Mucosa of descending colon (tissue), 3 donors: Measurements from ENCODE around the gene KLB. TPM values are rescaled to one million over a fixed set of nuclear protein-coding genes. Genes with fewer than 3 reads are reported as not detected.

Experiments
- ATAC-seq: fragments of 200-7000 bp; cut with Tn5 transposase; one replicate; pipeline ENCODE4 v1.9.1; 2020; ENCODE audit warnings: mild to moderate bottlenecking, moderate library complexity
- DNase-seq, 3 donors: peaks; one replicate each; pipeline ENCODE4 v3.0.0-alpha.2; 2020
- H3K36me3 ChIP-seq: fragments of 200-600 bp; one replicate; pipeline ENCODE4 v1.8.0; 2021; ENCODE audit warnings: low read depth, mild to moderate bottlenecking
- H3K4me1 ChIP-seq: fragments of 200-600 bp; one replicate; pipeline ENCODE4 v1.8.0; 2021; ENCODE audit warnings: low read depth, mild to moderate bottlenecking
- H3K4me3 ChIP-seq: fragments of 200-600 bp; one replicate; pipeline ENCODE4 v1.8.0; 2021; ENCODE audit warnings: mild to moderate bottlenecking
- H3K9me3 ChIP-seq: fragments of 200-600 bp; one replicate; pipeline ENCODE4 v1.8.0; 2021; ENCODE audit warnings: mild to moderate bottlenecking
- CTCF ChIP-seq: fragments of 200-600 bp; IDR thresholded peaks from one replicate; pipeline ENCODE4 v1.8.0; 2022; ENCODE audit warnings: antibody characterized with exemption, mild to moderate bottlenecking
- intact Hi-C, 2 donors: fragments of 100-400 bp; cut with DNase I in 1 of 2; cut with micrococcal nuclease in 1 of 2; formaldehyde crosslinking; loops; one replicate each; pipeline versions ENCODE4 v1.11.0 to v1.11.1; 2022; cut with DNase I, micrococcal nuclease
- total RNA-seq, 3 donors: library from RNA; stranded (reverse); fragmentation: NEBNext Ultra II Directional in 2 of 3; extraction: Animal tissue kit (Norgen Biotek cat#: 25700) in 2 of 3; gene quantifications; one replicate each; pipeline versions ENCODE4 v1.2.1 to v1.2.4, GENCODE V29; 2021 to 2023
- donor health status: DM: no; HTN: no; CAD: no; lungs with moderate emphysema.
- donor health status: DM: no; HTN: no; CAD: no.
- donor health status: DM: no; HTN: yes; CAD: no.

KLB gene
- total RNA-seq, 3 donors from 2014 or later, result 0.44 to 1.0 (median 0.92) TPM

GRCh38 chr4:39472396-39472795 is 65.7 kb downstream of the KLB start:
- H3K4me1 ChIP-seq, result peaks cover 4% of the 10 kb centered on the region
- intact Hi-C loops, result no loop called here
- DNase-seq (no peak), ATAC-seq (no peak)
- no peaks in the 10 kb centered on the region for H3K36me3 ChIP-seq
- TF ChIP-seq CTCF, result no peak
- H3K4me3 ChIP-seq, result no peak overlapping the region
- no peaks in the 10 kb centered on the region for H3K9me3 ChIP-seq

GRCh38 chr4:39476187-39476895 is 69.6 kb downstream of the KLB start:
- DNase-seq (no peak), ATAC-seq (no peak)
- no peak for TF ChIP-seq CTCF
- Histone ChIP-seq H3K9me3 (no peaks in the 10 kb centered on the region), H3K4me1 (no peaks in the 10 kb centered on the region), H3K4me3 (no peak overlapping the region), H3K36me3 (no peaks in the 10 kb centered on the region)
- intact Hi-C loops, result no loop called here

- Histone ChIP-seq H3K36me3 (no peaks in the 10 kb centered on the region), H3K4me3 (no peak overlapping the region), H3K9me3 (no peaks in the 10 kb centered on the region), H3K4me1 (no peaks in the 10 kb centered on the region)
- no peak for DNase-seq
- intact Hi-C loops, result no loop called here
- no peak for TF ChIP-seq CTCF
- ATAC-seq, result no peak
Observed at GRCh38 chr4:39480251-39480650, 73.5 kb downstream of the KLB start.

GRCh38 chr4:39480902-39481695 is 74.4 kb downstream of the KLB start:
- DNase-seq, result no peak

GRCh38 chr4:39484582-39485272 is 78.0 kb downstream of the KLB start:
- H3K9me3 ChIP-seq, result no peaks in the 10 kb centered on the region
- H3K4me3 ChIP-seq, result no peak overlapping the region
- ATAC-seq (no peak), DNase-seq (no peak)
- intact Hi-C loops, result no loop called here
- no peaks in the 10 kb centered on the region for H3K36me3 ChIP-seq
- TF ChIP-seq CTCF, result no peak
- no peaks in the 10 kb centered on the region for H3K4me1 ChIP-seq

More at GRCh38 chr4:39480902-39481695, 74.4 kb downstream of the KLB start:
- Histone ChIP-seq H3K36me3 (no peaks in the 10 kb centered on the region), H3K4me1 (no peaks in the 10 kb centered on the region), H3K9me3 (no peaks in the 10 kb centered on the region), H3K4me3 (no peak overlapping the region)
- intact Hi-C loops, result no loop called here
- ATAC-seq, result peak; percentile 24
- no peak for TF ChIP-seq CTCF
